Calu3 (cell line): Measurements from ENCODE around the gene GPR180. TPM values are rescaled to one million over a fixed set of nuclear protein-coding genes. Genes with fewer than 3 reads are reported as not detected.

Experiments
- BruUV-seq: library from RNA; stranded (reverse); fragments of 400-500 nt; replicated peaks from 2 replicates; lab custom pipeline; 2021; lab: Mats Ljungman, UMichigan
- CTCF ChIA-PET: fragments of 300-600 bp; sonication (Branson Sonifier 250); formaldehyde crosslinking; loops from one replicate; lab custom pipeline; 2022; ENCODE audit warnings: antibody characterized with exemption; lab: Charles Lee
- DNase-seq: peaks from one replicate; pipeline ENCODE4 v3.0.0; 2022
- H3K27ac Mint-ChIP-seq: one replicate; pipeline ENCODE4 v1.8.0; 2022; ENCODE audit warnings: mixed read lengths; ENCODE audit not compliant: unreplicated experiment
- H3K27me3 Mint-ChIP-seq: one replicate; pipeline ENCODE4 v1.8.0; 2022; ENCODE audit warnings: mixed read lengths; ENCODE audit not compliant: unreplicated experiment
- H3K36me3 Mint-ChIP-seq: one replicate; pipeline ENCODE4 v1.8.0; 2022; ENCODE audit warnings: mild to moderate bottlenecking, moderate library complexity, mixed read lengths; ENCODE audit not compliant: insufficient read depth, unreplicated experiment
- H3K4me1 Mint-ChIP-seq: one replicate; pipeline ENCODE4 v1.8.0; 2022; ENCODE audit warnings: mild to moderate bottlenecking, low read depth, mixed read lengths; ENCODE audit not compliant: unreplicated experiment
- H3K4me3 Mint-ChIP-seq: one replicate; pipeline ENCODE4 v1.8.0; 2022; ENCODE audit warnings: mild to moderate bottlenecking, low read depth, moderate library complexity, mixed read lengths; ENCODE audit not compliant: unreplicated experiment
- H3K9me3 Mint-ChIP-seq: one replicate; pipeline ENCODE4 v1.8.0; 2022; ENCODE audit warnings: low read depth, mixed read lengths; ENCODE audit not compliant: unreplicated experiment
- intact Hi-C: fragments of 100-400 bp; cut with micrococcal nuclease; formaldehyde crosslinking; loops from one replicate; pipeline ENCODE4 v1.10.0; 2022; ENCODE audit not compliant: unreplicated experiment
- total RNA-seq: library from RNA; stranded (reverse); gene quantifications from 2 replicates; pipeline ENCODE4 v1.2.3, GENCODE V29; 2022
- TF ChIP-seq, protein P1 (sequence below): fragments of 200-600 bp; IDR thresholded peaks from one replicate; pipeline ENCODE4 v1.8.0; 2022; ENCODE audit warnings: antibody characterized with exemption; ENCODE audit not compliant: unreplicated experiment

The GPR180 gene
- total RNA-seq, 1 experiment from 2014 or later: 3.4 TPM

DNA sequence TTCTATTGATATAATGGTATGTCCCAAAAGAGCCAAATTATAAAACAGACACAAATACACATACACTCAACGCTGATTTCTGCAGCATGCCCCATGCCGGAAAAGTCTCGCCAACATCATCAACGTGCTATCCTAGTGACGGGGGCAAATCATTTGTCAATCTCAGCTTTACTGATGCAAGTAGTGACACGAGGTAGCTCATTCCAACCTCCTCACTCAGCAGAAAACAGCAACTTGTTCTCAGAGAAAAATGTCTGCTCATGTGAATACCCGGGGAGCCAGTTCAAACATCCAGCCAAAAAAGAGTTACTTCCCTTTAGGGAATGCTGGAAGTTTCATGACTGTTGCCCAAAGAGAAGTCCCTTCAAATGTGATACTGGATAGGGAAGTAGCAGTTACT lies 64.4 kb downstream of the GPR180 start:
- TF ChIP-seq, protein P1, sequence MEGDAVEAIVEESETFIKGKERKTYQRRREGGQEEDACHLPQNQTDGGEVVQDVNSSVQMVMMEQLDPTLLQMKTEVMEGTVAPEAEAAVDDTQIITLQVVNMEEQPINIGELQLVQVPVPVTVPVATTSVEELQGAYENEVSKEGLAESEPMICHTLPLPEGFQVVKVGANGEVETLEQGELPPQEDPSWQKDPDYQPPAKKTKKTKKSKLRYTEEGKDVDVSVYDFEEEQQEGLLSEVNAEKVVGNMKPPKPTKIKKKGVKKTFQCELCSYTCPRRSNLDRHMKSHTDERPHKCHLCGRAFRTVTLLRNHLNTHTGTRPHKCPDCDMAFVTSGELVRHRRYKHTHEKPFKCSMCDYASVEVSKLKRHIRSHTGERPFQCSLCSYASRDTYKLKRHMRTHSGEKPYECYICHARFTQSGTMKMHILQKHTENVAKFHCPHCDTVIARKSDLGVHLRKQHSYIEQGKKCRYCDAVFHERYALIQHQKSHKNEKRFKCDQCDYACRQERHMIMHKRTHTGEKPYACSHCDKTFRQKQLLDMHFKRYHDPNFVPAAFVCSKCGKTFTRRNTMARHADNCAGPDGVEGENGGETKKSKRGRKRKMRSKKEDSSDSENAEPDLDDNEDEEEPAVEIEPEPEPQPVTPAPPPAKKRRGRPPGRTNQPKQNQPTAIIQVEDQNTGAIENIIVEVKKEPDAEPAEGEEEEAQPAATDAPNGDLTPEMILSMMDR: no peak
- intact Hi-C loops: no loop called here
- Mint-ChIP-seq H3K27me3 (no peaks in the 10 kb centered on the region), H3K4me1 (no peaks in the 10 kb centered on the region), H3K4me3 (no peak overlapping the region), H3K36me3 (peaks cover 4% of the 10 kb centered on the region), H3K9me3 (no peaks in the 10 kb centered on the region), H3K27ac (no peak overlapping the region)
- no peak for DNase-seq
- CTCF ChIA-PET: no interaction called here
- BruUV-seq: no TSS peak

DNA sequence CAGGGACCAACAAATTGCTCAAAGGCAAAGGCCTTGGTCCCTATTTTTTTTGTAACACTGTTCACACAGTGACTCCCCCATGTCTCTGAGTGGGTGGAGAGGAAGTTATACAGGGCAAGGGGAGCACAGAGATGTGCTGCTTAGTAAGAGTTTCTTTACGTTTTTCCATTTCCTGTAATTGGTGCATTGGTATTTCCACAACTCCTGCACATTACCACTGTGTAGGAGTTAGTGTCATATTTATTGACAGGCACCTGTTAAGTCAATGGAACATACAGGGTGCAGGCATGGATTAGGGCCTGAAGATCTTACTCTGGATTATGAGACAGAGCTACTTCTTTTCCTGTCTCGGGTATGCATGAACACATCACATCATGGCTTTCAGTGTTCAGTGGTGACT lies 65.5 kb downstream of the GPR180 start:
- H3K4me3 Mint-ChIP-seq: no peak overlapping the region
- no peak overlapping the region for H3K27ac Mint-ChIP-seq
- no TSS peak for BruUV-seq
- intact Hi-C loops: no loop called here
- no peaks in the 10 kb centered on the region for H3K9me3 Mint-ChIP-seq
- peaks cover 4% of the 10 kb centered on the region for H3K36me3 Mint-ChIP-seq
- H3K4me1 Mint-ChIP-seq: no peaks in the 10 kb centered on the region
- no peaks in the 10 kb centered on the region for H3K27me3 Mint-ChIP-seq
- TF ChIP-seq, protein P1: no peak
- CTCF ChIA-PET: no interaction called here
- DNase-seq: no peak

DNA sequence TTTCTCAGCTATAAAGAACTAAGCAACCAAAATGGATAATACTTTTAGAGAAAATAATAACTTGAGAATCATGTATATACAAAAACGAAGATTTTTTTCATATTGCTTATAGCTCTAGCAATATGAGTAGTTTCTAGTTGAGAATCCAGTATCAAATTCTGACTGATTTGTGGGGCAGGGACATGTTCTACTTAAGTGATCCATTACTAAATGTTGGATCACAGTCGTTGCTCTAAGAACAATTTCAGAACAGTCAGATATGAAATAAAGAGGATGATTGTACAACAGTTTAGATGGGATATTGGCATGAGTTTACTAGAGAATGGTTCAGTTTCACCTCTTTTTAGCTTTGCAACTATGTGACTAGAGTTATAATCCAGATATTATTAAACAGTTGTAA lies 70.7 kb downstream of the GPR180 start:
- TF ChIP-seq, protein P1: no peak
- BruUV-seq: no TSS peak
- Mint-ChIP-seq H3K27ac (no peak overlapping the region), H3K4me1 (no peaks in the 10 kb centered on the region), H3K27me3 (peaks cover 7% of the 10 kb centered on the region), H3K4me3 (no peak overlapping the region), H3K36me3 (peaks cover 4% of the 10 kb centered on the region), H3K9me3 (no peaks in the 10 kb centered on the region)
- no peak for DNase-seq
- intact Hi-C loops: no loop called here
- CTCF ChIA-PET: interaction anchor here (0.7 kb wide), 1 partner anchor 163 kb away, joined by 7 read pairs; no protein-coding TSS in a partner anchor

DNA sequence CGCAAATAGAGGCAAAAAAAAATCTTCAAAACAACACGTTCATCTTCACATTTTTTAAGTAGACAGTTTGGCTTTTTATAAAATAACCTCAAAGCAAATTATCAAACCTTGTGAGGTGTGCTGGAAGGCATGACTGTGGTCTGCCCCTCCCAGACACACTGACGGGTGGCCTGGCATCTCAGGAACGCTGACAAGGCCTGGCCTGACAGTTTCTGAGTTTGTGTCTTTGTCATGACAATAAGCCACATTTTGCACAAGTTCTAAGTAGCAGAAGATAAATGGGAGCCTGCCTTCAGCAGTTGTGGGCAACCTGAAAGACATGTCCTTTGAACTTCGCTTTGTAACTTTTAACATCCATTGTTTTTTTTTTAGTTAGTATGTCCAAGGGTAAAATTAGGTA lies 72.2 kb downstream of the GPR180 start:
- Mint-ChIP-seq H3K27me3 (peaks cover 17% of the 10 kb centered on the region), H3K9me3 (no peaks in the 10 kb centered on the region), H3K4me3 (no peak overlapping the region), H3K36me3 (peaks cover under 1% of the 10 kb centered on the region), H3K27ac (no peak overlapping the region), H3K4me1 (no peaks in the 10 kb centered on the region)
- CTCF ChIA-PET: interaction anchor here (0.8 kb wide), 1 partner anchor 51 kb away, joined by 5 read pairs; no protein-coding TSS in a partner anchor
- DNase-seq: no peak
- intact Hi-C loops: no loop called here
- TF ChIP-seq, protein P1: no peak
- BruUV-seq: no TSS peak
